CD4-positive, CD25-positive, alpha-beta regulatory T cell (primary cell): ENCODE measurements around the gene PXDC1. TPM values are rescaled to one million over a fixed set of nuclear protein-coding genes. Genes with fewer than 3 reads are reported as not detected.
A peak's percentile ranks its signal among the peaks of the same experiment; 100 is the strongest.

Source experiments
- ATAC-seq, 2 donors: fragments of 150-1000 bp; cut with Tn5 transposase; one replicate each; pipeline ENCODE4 v1.10.0; 2021; ENCODE audit warnings: low read depth in 2 of 2, moderate number of reproducible peaks in 2 of 2, moderate library complexity in 1 of 2
- DNase-seq, 3 donors: peaks; one replicate each; pipeline versions ENCODE4 v3.0.0 to v3.0.0-alpha.2; 2012 to 2022; ENCODE audit warnings: mixed read lengths in 1 of 3
- H3K27ac ChIP-seq: one replicate; pipeline ENCODE4 v1.7.0; 2013; ENCODE audit warnings: mild to moderate bottlenecking, low read length; ENCODE audit not compliant: insufficient read depth, poor library complexity, severe bottlenecking
- H3K27me3 ChIP-seq: one replicate; pipeline ENCODE4 v1.7.0; 2013; ENCODE audit warnings: low read length; ENCODE audit not compliant: control insufficient read depth, insufficient read depth
- H3K36me3 ChIP-seq: one replicate; pipeline ENCODE4 v1.7.0; 2013; ENCODE audit warnings: mild to moderate bottlenecking, low read length, moderate library complexity; ENCODE audit not compliant: control insufficient read depth, insufficient read depth
- H3K4me1 ChIP-seq: 2 replicates; pipeline ENCODE4 v1.7.0; 2013; ENCODE audit warnings: mild to moderate bottlenecking, low read length; ENCODE audit not compliant: insufficient read depth, control insufficient read depth, poor library complexity, severe bottlenecking
- H3K4me3 ChIP-seq: one replicate; pipeline ENCODE4 v1.7.0; 2013; ENCODE audit warnings: low read depth, mild to moderate bottlenecking, low read length, moderate library complexity
- H3K9me3 ChIP-seq, 2 experiments: 1 replicate in 1 of 2; 2 replicates in 1 of 2; pipeline ENCODE4 v1.7.0; 2013; ENCODE audit warnings: low read length in 2 of 2, mild to moderate bottlenecking in 1 of 2, moderate library complexity in 1 of 2; ENCODE audit not compliant: control insufficient read depth in 2 of 2
- H3K27ac Mint-ChIP-seq, 3 donors: one replicate each; pipeline ENCODE4 v1.8.0; 2020 to 2022; ENCODE audit warnings: mild to moderate bottlenecking in 3 of 3, mixed read lengths in 3 of 3, moderate library complexity in 2 of 3
- H3K27me3 Mint-ChIP-seq: one replicate; pipeline ENCODE4 v1.8.0; 2022; ENCODE audit warnings: mild to moderate bottlenecking, mixed read lengths
- H3K36me3 Mint-ChIP-seq: one replicate; pipeline ENCODE4 v1.8.0; 2020; ENCODE audit warnings: mixed read lengths
- H3K4me1 Mint-ChIP-seq, 4 donors: one replicate each; pipeline ENCODE4 v1.8.0; 2020 to 2022; ENCODE audit warnings: mixed read lengths in 4 of 4, mild to moderate bottlenecking in 1 of 4
- H3K4me3 Mint-ChIP-seq, 4 donors: one replicate each; pipeline ENCODE4 v1.8.0; 2020 to 2022; ENCODE audit warnings: mild to moderate bottlenecking in 4 of 4, mixed read lengths in 4 of 4, moderate library complexity in 3 of 4
- H3K9me3 Mint-ChIP-seq, 7 donors: one replicate each; pipeline ENCODE4 v1.8.0; 2020 to 2022; ENCODE audit warnings: mixed read lengths in 7 of 7, mild to moderate bottlenecking in 3 of 7, moderate library complexity in 2 of 7
- polyA plus RNA-seq, 4 donors: library from polyadenylated mRNA; unstranded; fragments of 300-500 nt; fragmentation: Illumina TruSeq; gene quantifications; one replicate each; pipeline ENCODE4 v1.2.3, GENCODE V29; 2021
- total RNA-seq: library from RNA; stranded (reverse); gene quantifications from one replicate; pipeline ENCODE4 v1.2.3, GENCODE V29; 2022

Gene PXDC1
- total and polyA plus RNA-seq, 5 donors from 2014 or later = 1.1 TPM; not detected in 4

GRCh38 chr6:3786141-3786540, 34.6 kb upstream of the PXDC1 start:
- H3K27ac Mint-ChIP-seq = no peak overlapping the region
- no peaks in the 10 kb centered on the region for H3K9me3 ChIP-seq

GRCh38 chr6:3785745-3786098, 34.2 kb upstream of the PXDC1 start:
- H3K27me3 Mint-ChIP-seq = no peaks in the 10 kb centered on the region
- Histone ChIP-seq H3K27ac (no peak overlapping the region), H3K36me3 (no peaks in the 10 kb centered on the region), H3K4me1 (no peaks in the 10 kb centered on the region), H3K4me3 (no peak overlapping the region), H3K27me3 (no peaks in the 10 kb centered on the region), H3K9me3 (no peaks in the 10 kb centered on the region)
- no peaks in the 10 kb centered on the region for H3K36me3 Mint-ChIP-seq
- H3K27ac Mint-ChIP-seq = peak overlapping the region in 1 of 3 donors; percentile 9
- ATAC-seq = no peak
- DNase-seq = no peak
- no peaks in the 10 kb centered on the region for H3K4me1 Mint-ChIP-seq
- no peak overlapping the region for H3K4me3 Mint-ChIP-seq
- H3K9me3 Mint-ChIP-seq = no peaks in the 10 kb centered on the region

More at GRCh38 chr6:3786141-3786540, 34.6 kb upstream of the PXDC1 start:
- H3K4me3 Mint-ChIP-seq = no peak overlapping the region
- H3K27me3 ChIP-seq = no peaks in the 10 kb centered on the region
- H3K27me3 Mint-ChIP-seq = no peaks in the 10 kb centered on the region
- ATAC-seq (no peak), DNase-seq (no peak)
- H3K36me3 ChIP-seq = no peaks in the 10 kb centered on the region
- no peaks in the 10 kb centered on the region for H3K9me3 Mint-ChIP-seq
- no peak overlapping the region for H3K4me3 ChIP-seq
- no peaks in the 10 kb centered on the region for H3K36me3 Mint-ChIP-seq
- no peaks in the 10 kb centered on the region for H3K4me1 Mint-ChIP-seq
- H3K27ac ChIP-seq = no peak overlapping the region
- no peaks in the 10 kb centered on the region for H3K4me1 ChIP-seq

GRCh38 chr6:3784885-3785744, 33.6 kb upstream of the PXDC1 start:
- Histone ChIP-seq H3K27me3 (no peaks in the 10 kb centered on the region), H3K36me3 (no peaks in the 10 kb centered on the region), H3K4me1 (no peaks in the 10 kb centered on the region), H3K4me3 (no peak overlapping the region), H3K27ac (no peak overlapping the region), H3K9me3 (no peaks in the 10 kb centered on the region)
- no peak overlapping the region for H3K4me3 Mint-ChIP-seq
- DNase-seq (no peak), ATAC-seq (no peak)
- H3K27ac Mint-ChIP-seq = peak overlapping the region in 1 of 3 donors; percentile 9
- no peaks in the 10 kb centered on the region for H3K27me3 Mint-ChIP-seq
- H3K4me1 Mint-ChIP-seq = no peaks in the 10 kb centered on the region
- no peaks in the 10 kb centered on the region for H3K36me3 Mint-ChIP-seq
- H3K9me3 Mint-ChIP-seq = no peaks in the 10 kb centered on the region

- no peak overlapping the region for H3K4me3 Mint-ChIP-seq
- Histone ChIP-seq H3K4me3 (no peak overlapping the region), H3K27me3 (no peaks in the 10 kb centered on the region), H3K27ac (no peak overlapping the region), H3K9me3 (no peaks in the 10 kb centered on the region), H3K4me1 (no peaks in the 10 kb centered on the region), H3K36me3 (no peaks in the 10 kb centered on the region)
- no peaks in the 10 kb centered on the region for H3K9me3 Mint-ChIP-seq
- no peaks in the 10 kb centered on the region for H3K27me3 Mint-ChIP-seq
- H3K4me1 Mint-ChIP-seq = no peaks in the 10 kb centered on the region
- H3K27ac Mint-ChIP-seq = no peak overlapping the region
- DNase-seq (no peak), ATAC-seq (no peak)
- no peaks in the 10 kb centered on the region for H3K36me3 Mint-ChIP-seq
Measured at GRCh38 chr6:3784423-3784822, 32.9 kb upstream of the PXDC1 start.

- H3K36me3 ChIP-seq = no peaks in the 10 kb centered on the region
- H3K4me1 Mint-ChIP-seq = no peaks in the 10 kb centered on the region
Measured at GRCh38 chr6:3782876-3783832, 31.6 kb upstream of the PXDC1 start.

GRCh38 chr6:3781504-3781903, 30.0 kb upstream of the PXDC1 start:
- ATAC-seq = no peak
- no peak for DNase-seq
- Mint-ChIP-seq H3K27ac (no peak overlapping the region), H3K4me3 (no peak overlapping the region), H3K4me1 (no peaks in the 10 kb centered on the region), H3K36me3 (no peaks in the 10 kb centered on the region), H3K27me3 (no peaks in the 10 kb centered on the region), H3K9me3 (peaks cover 0 to 1% (median 0%) of the 10 kb centered on the region in 7 donors)
- no peaks in the 10 kb centered on the region for H3K36me3 ChIP-seq
- no peaks in the 10 kb centered on the region for H3K4me1 ChIP-seq
- no peaks in the 10 kb centered on the region for H3K27me3 ChIP-seq
- H3K27ac ChIP-seq = no peak overlapping the region
- no peaks in the 10 kb centered on the region for H3K9me3 ChIP-seq
- no peak overlapping the region for H3K4me3 ChIP-seq

More at GRCh38 chr6:3782876-3783832, 31.6 kb upstream of the PXDC1 start:
- Histone ChIP-seq H3K4me3 (no peak overlapping the region), H3K27ac (no peak overlapping the region), H3K4me1 (no peaks in the 10 kb centered on the region), H3K9me3 (no peaks in the 10 kb centered on the region), H3K27me3 (no peaks in the 10 kb centered on the region)
- Mint-ChIP-seq H3K36me3 (no peaks in the 10 kb centered on the region), H3K4me3 (no peak overlapping the region), H3K27me3 (no peaks in the 10 kb centered on the region), H3K9me3 (no peaks in the 10 kb centered on the region), H3K27ac (no peak overlapping the region)
- ATAC-seq (no peak), DNase-seq (no peak)

GRCh38 chr6:3779574-3779849, 28.0 kb upstream of the PXDC1 start:
- DNase-seq (no peak), ATAC-seq (no peak)
- Mint-ChIP-seq H3K4me3 (no peak overlapping the region), H3K27ac (no peak overlapping the region), H3K36me3 (no peaks in the 10 kb centered on the region), H3K4me1 (no peaks in the 10 kb centered on the region), H3K9me3 (peaks cover 0 to 1% (median 0%) of the 10 kb centered on the region in 7 donors), H3K27me3 (no peaks in the 10 kb centered on the region)
- Histone ChIP-seq H3K27ac (no peak overlapping the region), H3K9me3 (no peaks in the 10 kb centered on the region), H3K4me3 (no peak overlapping the region), H3K27me3 (no peaks in the 10 kb centered on the region), H3K4me1 (no peaks in the 10 kb centered on the region), H3K36me3 (no peaks in the 10 kb centered on the region)
